H9 (cell line): ENCODE data around the gene ATP6V1G2. TPM values are rescaled to one million over a fixed set of nuclear protein-coding genes. Genes with fewer than 3 reads are reported as not detected.
A peak's percentile ranks its signal among the peaks of the same experiment; 100 is the strongest.

Experiments used
- DNase-seq: peaks from one replicate; pipeline ENCODE4 v3.0.0-alpha.2; 2017
- H2AFZ ChIP-seq: one replicate; pipeline ENCODE4 v1.6.1; 2013; ENCODE audit warnings: mild to moderate bottlenecking, low read length, control low read depth, moderate library complexity
- H2AK5ac ChIP-seq: 2 replicates; pipeline ENCODE4 v1.6.1; 2013; ENCODE audit warnings: low read length, control low read depth, mixed read lengths; ENCODE audit not compliant: insufficient read length
- H2BK120ac ChIP-seq: one replicate; pipeline ENCODE4 v1.6.1; 2013; ENCODE audit warnings: low read depth, mild to moderate bottlenecking, low read length, control low read depth, inconsistent platforms; ENCODE audit not compliant: poor library complexity, severe bottlenecking
- H2BK12ac ChIP-seq: 2 replicates; pipeline ENCODE4 v1.6.1; 2013; ENCODE audit warnings: low read length, control low read depth, mixed read lengths, low read depth; ENCODE audit not compliant: insufficient read length
- H2BK15ac ChIP-seq: 2 replicates; pipeline ENCODE4 v1.6.1; 2013; ENCODE audit warnings: low read depth, low read length, control low read depth
- H2BK20ac ChIP-seq: one replicate; pipeline ENCODE4 v1.6.1; 2013; ENCODE audit warnings: low read depth, mild to moderate bottlenecking, low read length, control low read depth, inconsistent platforms; ENCODE audit not compliant: poor library complexity, severe bottlenecking
- H2BK5ac ChIP-seq: 2 replicates; pipeline ENCODE4 v1.6.1; 2013; ENCODE audit warnings: low read length, control low read depth, mixed read lengths; ENCODE audit not compliant: insufficient read length
- H3K14ac ChIP-seq: 2 replicates; pipeline ENCODE4 v1.6.1; 2013; ENCODE audit warnings: low read length, control low read depth; ENCODE audit not compliant: insufficient read depth
- H3K18ac ChIP-seq: 2 replicates; pipeline ENCODE4 v1.6.1; 2013; ENCODE audit warnings: low read depth, mild to moderate bottlenecking, mixed read lengths, low read length, control low read depth; ENCODE audit not compliant: insufficient read length
- H3K23ac ChIP-seq: 2 replicates; pipeline ENCODE4 v1.6.1; 2013; ENCODE audit warnings: low read length, control low read depth, mixed read lengths, low read depth; ENCODE audit not compliant: insufficient read length
- H3K23me2 ChIP-seq: 2 replicates; pipeline ENCODE4 v1.6.1; 2013; ENCODE audit warnings: low read depth, mild to moderate bottlenecking, mixed read lengths, low read length, control low read depth; ENCODE audit not compliant: insufficient read length, poor library complexity, severe bottlenecking
- H3K27ac ChIP-seq: 2 replicates; pipeline ENCODE4 v1.5.1; 2013; ENCODE audit warnings: low read length, control low read depth, mixed read lengths, low read depth; ENCODE audit not compliant: insufficient read length
- H3K27me3 ChIP-seq: 2 replicates; pipeline ENCODE4 v1.6.1; 2013; ENCODE audit warnings: low read length, control low read depth, inconsistent platforms; ENCODE audit not compliant: insufficient read depth
- H3K4ac ChIP-seq: 2 replicates; pipeline ENCODE4 v1.6.1; 2013; ENCODE audit warnings: low read depth, mild to moderate bottlenecking, control low read depth, inconsistent platforms, low read length, moderate library complexity
- H3K4me1 ChIP-seq: 2 replicates; pipeline ENCODE4 v1.6.1; 2013; ENCODE audit warnings: low read length, control low read depth, inconsistent platforms; ENCODE audit not compliant: insufficient read depth
- H3K4me2 ChIP-seq: 2 replicates; pipeline ENCODE4 v1.6.1; 2013; ENCODE audit warnings: low read length, control low read depth, mixed read lengths; ENCODE audit not compliant: insufficient read length, insufficient read depth
- H3K56ac ChIP-seq: 2 replicates; pipeline ENCODE4 v1.6.1; 2013; ENCODE audit warnings: low read depth, mild to moderate bottlenecking, mixed read lengths, low read length, control low read depth; ENCODE audit not compliant: insufficient read length
- H3K79me1 ChIP-seq: 2 replicates; pipeline ENCODE4 v1.6.1; 2013; ENCODE audit warnings: low read depth, mild to moderate bottlenecking, moderate library complexity, low read length, control low read depth, inconsistent platforms; ENCODE audit not compliant: insufficient read depth, poor library complexity, severe bottlenecking
- H3K79me2 ChIP-seq: 2 replicates; pipeline ENCODE4 v1.6.1; 2013; ENCODE audit warnings: low read length, control low read depth, inconsistent platforms; ENCODE audit not compliant: insufficient read depth
- H3K9ac ChIP-seq: 2 replicates; pipeline ENCODE4 v1.6.1; 2013; ENCODE audit warnings: low read length, control low read depth, mixed read lengths; ENCODE audit not compliant: insufficient read length; ENCODE audit errors: extremely low read depth
- H3K9me3 ChIP-seq: one replicate; pipeline ENCODE4 v1.6.1; 2013; ENCODE audit warnings: low read depth, low read length, inconsistent platforms; ENCODE audit not compliant: control insufficient read depth
- H3T11ph ChIP-seq: one replicate; pipeline ENCODE4 v1.6.1; 2013; ENCODE audit warnings: mild to moderate bottlenecking, low read length, control low read depth, inconsistent platforms
- H4K20me1 ChIP-seq: one replicate; pipeline ENCODE4 v1.6.1; 2013; ENCODE audit not compliant: control insufficient read depth, insufficient read length, insufficient read depth
- H4K5ac ChIP-seq: 2 replicates; pipeline ENCODE4 v1.6.1; 2013; ENCODE audit warnings: low read depth, mild to moderate bottlenecking, mixed read lengths, low read length, control low read depth; ENCODE audit not compliant: insufficient read length
- H4K8ac ChIP-seq: replicated peaks from 2 replicates; pipeline ENCODE4 v1.6.1; 2013; ENCODE audit warnings: low read length, control low read depth, mixed read lengths, low read depth; ENCODE audit not compliant: insufficient read length
- H4K91ac ChIP-seq: 2 replicates; pipeline ENCODE4 v1.6.1; 2013; ENCODE audit warnings: low read depth, mild to moderate bottlenecking, moderate library complexity, mixed read lengths, low read length, control low read depth; ENCODE audit not compliant: insufficient read length
- H3K27ac Mint-ChIP-seq, 3 experiments: 2 replicates in 2 of 3; 3 replicates in 1 of 3; pipeline ENCODE4 v1.8.0; 2020 to 2021; ENCODE audit warnings: mixed read lengths in 3 of 3, mild to moderate bottlenecking in 1 of 3, moderate library complexity in 1 of 3
- H3K27me3 Mint-ChIP-seq: 2 replicates; pipeline ENCODE4 v1.8.0; 2021; ENCODE audit warnings: low read depth, mild to moderate bottlenecking, moderate library complexity, mixed read lengths
- H3K36me3 Mint-ChIP-seq, 3 experiments: 2 replicates in 2 of 3; 3 replicates in 1 of 3; pipeline ENCODE4 v1.8.0; 2020 to 2021; ENCODE audit warnings: low read depth in 3 of 3, mixed read lengths in 3 of 3; ENCODE audit not compliant: insufficient read depth in 1 of 3
- H3K4me1 Mint-ChIP-seq, 2 experiments: 2 replicates each; pipeline ENCODE4 v1.8.0; 2020; ENCODE audit warnings: mixed read lengths in 2 of 2
- H3K4me3 Mint-ChIP-seq, 2 experiments: 2 replicates in 1 of 2; 3 replicates in 1 of 2; pipeline ENCODE4 v1.8.0; 2020 to 2021; ENCODE audit warnings: mild to moderate bottlenecking in 2 of 2, mixed read lengths in 2 of 2, moderate library complexity in 1 of 2
- H3K9me3 Mint-ChIP-seq, 2 experiments: 2 replicates in 1 of 2; 3 replicates in 1 of 2; pipeline ENCODE4 v1.8.0; 2020; ENCODE audit warnings: mild to moderate bottlenecking in 2 of 2, mixed read lengths in 2 of 2, moderate library complexity in 1 of 2
- WGBS: extraction: QIAGEN DNeasy Blood & Tissue Kit; methylation state at CpG from one replicate; pipeline ENCODE4 v1.1.7; 2013; ENCODE audit warnings: missing lambda C conversion rate, low lambda C conversion rate, mixed read lengths; ENCODE audit not compliant: insufficient read length; ENCODE audit errors: extremely low coverage; 5-methylcytosine and 5-hydroxymethylcytosine counted together
- total RNA-seq: library from RNA; stranded (reverse); gene quantifications from 2 replicates; pipeline ENCODE4 v1.2.1, GENCODE V29; 2021
- TF ChIP-seq, protein P1 (sequence below): fragments of 200-600 bp; sonication (generic); conservative IDR thresholded peaks from 3 replicates; pipeline ENCODE4 v1.8.0; 2021; ENCODE audit warnings: antibody characterized with exemption, mild to moderate bottlenecking

Gene ATP6V1G2
- total RNA-seq, 1 experiment from 2014 or later = 3.8 TPM

DNA sequence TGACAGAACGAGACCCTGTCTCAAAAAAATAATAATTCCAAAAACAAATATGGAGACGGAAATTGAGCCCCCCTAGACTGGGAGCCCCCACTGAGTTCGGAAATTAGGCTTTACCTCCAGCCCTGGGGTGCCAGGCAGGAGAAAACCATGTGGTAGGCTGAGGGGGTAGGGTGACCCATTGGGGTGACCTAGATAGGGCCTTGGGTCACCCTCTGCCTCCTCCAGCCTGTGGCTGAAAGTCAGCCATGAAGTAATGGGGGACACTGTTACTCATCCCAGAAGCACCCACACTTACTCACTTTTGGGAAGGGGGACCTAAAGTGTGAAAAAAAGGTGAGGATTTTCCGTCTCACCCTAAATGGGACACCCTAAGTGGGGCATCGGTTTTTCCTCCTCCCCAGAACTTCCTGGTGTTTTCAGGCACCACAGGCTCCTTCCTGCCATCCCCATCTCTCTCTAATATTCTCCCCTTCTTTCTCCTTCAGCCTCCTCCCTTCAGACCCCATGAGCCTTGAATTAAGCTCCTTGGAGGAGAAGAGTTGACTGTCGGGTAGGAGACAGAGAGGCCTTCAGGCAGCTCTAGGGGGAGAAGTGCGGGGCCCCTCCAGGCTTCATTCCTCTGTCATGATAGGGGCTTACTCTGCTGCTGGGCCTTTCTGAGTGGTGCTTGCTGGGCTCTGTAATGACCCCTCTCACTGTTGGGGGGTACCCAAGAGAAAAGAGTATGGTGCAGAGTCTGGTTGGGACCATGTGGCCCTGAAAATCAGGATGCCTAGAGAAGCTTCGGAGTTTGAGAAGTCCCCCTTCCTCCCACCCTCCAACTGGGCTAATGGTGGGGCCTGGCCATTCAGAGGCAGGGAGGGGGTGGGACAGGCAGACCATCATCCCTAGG lies 33.4 kb upstream of the ATP6V1G2 start:
- no peaks in the 10 kb centered on the region for H3K36me3 Mint-ChIP-seq

More for the DNA sequence above, 33.4 kb upstream of the ATP6V1G2 start:
- Mint-ChIP-seq H3K9me3 (no peaks in the 10 kb centered on the region; a peak in 1 of 5 replicates), H3K27me3 (peaks cover 42% of the 10 kb centered on the region), H3K4me1 (peaks cover 30 to 31% of the 10 kb centered on the region in 2 experiments), H3K27ac (no peak overlapping the region; a peak in 1 of 7 replicates), H3K4me3 (peak overlapping the region; percentile 84 to 94)
- Histone ChIP-seq H3K27ac (no peak overlapping the region), H4K5ac (no peak overlapping the region), H2AFZ (no peak overlapping the region), H3K56ac (no peak overlapping the region), H3K18ac (no peak overlapping the region), H3K14ac (no peak overlapping the region), H3K23ac (no peak overlapping the region), H4K91ac (no peak overlapping the region), H2BK12ac (peak overlapping the region; percentile 57), H3K79me1 (no peaks in the 10 kb centered on the region), H4K8ac (no peak overlapping the region), H2BK120ac (no peak overlapping the region), H4K20me1 (no peaks in the 10 kb centered on the region), H3K4ac (no peak overlapping the region), H3K27me3 (no peaks in the 10 kb centered on the region), H2BK5ac (no peak overlapping the region), H3T11ph (no peak overlapping the region), H3K4me2 (peak overlapping the region; percentile 67), H3K4me1 (peaks cover 2% of the 10 kb centered on the region; the same call in 1 of the 2 replicates), H2BK15ac (no peak overlapping the region), H3K23me2 (peaks cover 11% of the 10 kb centered on the region), H3K79me2 (no peaks in the 10 kb centered on the region), H2BK20ac (no peak overlapping the region), H2AK5ac (no peak overlapping the region), H3K9ac (no peak overlapping the region), H3K9me3 (no peaks in the 10 kb centered on the region)
- TF ChIP-seq, protein P1, sequence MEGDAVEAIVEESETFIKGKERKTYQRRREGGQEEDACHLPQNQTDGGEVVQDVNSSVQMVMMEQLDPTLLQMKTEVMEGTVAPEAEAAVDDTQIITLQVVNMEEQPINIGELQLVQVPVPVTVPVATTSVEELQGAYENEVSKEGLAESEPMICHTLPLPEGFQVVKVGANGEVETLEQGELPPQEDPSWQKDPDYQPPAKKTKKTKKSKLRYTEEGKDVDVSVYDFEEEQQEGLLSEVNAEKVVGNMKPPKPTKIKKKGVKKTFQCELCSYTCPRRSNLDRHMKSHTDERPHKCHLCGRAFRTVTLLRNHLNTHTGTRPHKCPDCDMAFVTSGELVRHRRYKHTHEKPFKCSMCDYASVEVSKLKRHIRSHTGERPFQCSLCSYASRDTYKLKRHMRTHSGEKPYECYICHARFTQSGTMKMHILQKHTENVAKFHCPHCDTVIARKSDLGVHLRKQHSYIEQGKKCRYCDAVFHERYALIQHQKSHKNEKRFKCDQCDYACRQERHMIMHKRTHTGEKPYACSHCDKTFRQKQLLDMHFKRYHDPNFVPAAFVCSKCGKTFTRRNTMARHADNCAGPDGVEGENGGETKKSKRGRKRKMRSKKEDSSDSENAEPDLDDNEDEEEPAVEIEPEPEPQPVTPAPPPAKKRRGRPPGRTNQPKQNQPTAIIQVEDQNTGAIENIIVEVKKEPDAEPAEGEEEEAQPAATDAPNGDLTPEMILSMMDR = no peak
- DNase-seq = no peak
- no CpG with 5 or more reads among the region's 8 CpGs for WGBS
